WTC11 (cell line): ENCODE results near the gene OTC. TPM values are rescaled to one million over a fixed set of nuclear protein-coding genes. Genes with fewer than 3 reads are reported as not detected.

Experiments used
- ATAC-seq: fragments of 200-7000 bp; cut with Tn5 transposase; 2 replicates; pipeline ENCODE4 v1.10.0; 2021; ENCODE audit warnings: mild to moderate bottlenecking, moderate library complexity
- CTCF ChIA-PET: fragments of 300-600 bp; sonication (Branson Sonifier 250); formaldehyde crosslinking; loops from one replicate; lab custom pipeline; 2021; ENCODE audit warnings: antibody characterized with exemption; lab: Charles Lee
- POLR2A ChIA-PET: fragments of 350-600 bp; sonication (Branson Sonifier 250); formaldehyde crosslinking; loops from one replicate; lab custom pipeline; 2021; ENCODE audit warnings: antibody characterized with exemption; lab: Charles Lee
- DNase-seq: peaks from one replicate; pipeline ENCODE4 v3.0.0; 2021; ENCODE audit warnings: low spot score
- H3K27ac Mint-ChIP-seq: 2 replicates; pipeline ENCODE4 v1.8.0; 2021; ENCODE audit warnings: mixed read lengths
- H3K27me3 Mint-ChIP-seq: 2 replicates; pipeline ENCODE4 v1.8.0; 2021; ENCODE audit warnings: low read depth, mild to moderate bottlenecking, moderate library complexity, mixed read lengths
- H3K36me3 Mint-ChIP-seq: 2 replicates; pipeline ENCODE4 v1.8.0; 2021; ENCODE audit warnings: mixed read lengths
- H3K4me1 Mint-ChIP-seq: 2 replicates; pipeline ENCODE4 v1.8.0; 2022; ENCODE audit warnings: mixed read lengths
- H3K4me3 Mint-ChIP-seq: 2 replicates; pipeline ENCODE4 v1.8.0; 2021; ENCODE audit warnings: mild to moderate bottlenecking, moderate library complexity, mixed read lengths
- H3K9me3 Mint-ChIP-seq: 2 replicates; pipeline ENCODE4 v1.8.0; 2021; ENCODE audit warnings: mixed read lengths
- ETV6 ChIP-seq: sonication (generic); formaldehyde crosslinking; IDR thresholded peaks from 2 replicates; pipeline ENCODE4 v1.8.1; 2022; ENCODE audit warnings: mild to moderate bottlenecking, missing genetic modification reagents
- FOXK1 ChIP-seq: sonication (generic); formaldehyde crosslinking; IDR thresholded peaks from 2 replicates; pipeline ENCODE4 v1.8.0; 2022; ENCODE audit warnings: mild to moderate bottlenecking, moderate library complexity, missing genetic modification reagents
- GABPB1 ChIP-seq: sonication (generic); formaldehyde crosslinking; IDR thresholded peaks from 2 replicates; pipeline ENCODE4 v1.8.1; 2023; ENCODE audit warnings: mild to moderate bottlenecking, missing genetic modification reagents
- GRHL2 ChIP-seq: fragments of 250-450 bp; sonication (Bioruptor Pico); IDR thresholded peaks from 2 replicates; pipeline ENCODE4 v1.8.0; 2022; ENCODE audit warnings: mild to moderate bottlenecking, moderate library complexity; ENCODE audit not compliant: insufficient replicate concordance, severe bottlenecking
- IRF2 ChIP-seq: sonication (generic); formaldehyde crosslinking; IDR thresholded peaks from 2 replicates; pipeline ENCODE4 v1.8.0; 2022; ENCODE audit warnings: low read depth, missing genetic modification reagents, borderline replicate concordance
- NR1H2 ChIP-seq: sonication (generic); formaldehyde crosslinking; IDR thresholded peaks from 2 replicates; pipeline ENCODE4 v1.9.0; 2021; ENCODE audit warnings: mild to moderate bottlenecking, moderate library complexity, missing genetic modification reagents
- SMAD3 ChIP-seq: sonication (generic); formaldehyde crosslinking; IDR thresholded peaks from 2 replicates; pipeline ENCODE4 v1.8.0; 2022; ENCODE audit warnings: missing genetic modification reagents, mild to moderate bottlenecking, borderline replicate concordance
- TEAD4 ChIP-seq: sonication (generic); formaldehyde crosslinking; IDR thresholded peaks from 2 replicates; pipeline ENCODE4 v1.8.0; 2022; ENCODE audit warnings: mild to moderate bottlenecking, missing genetic modification reagents
- TP53 ChIP-seq: sonication (generic); formaldehyde crosslinking; IDR thresholded peaks from 2 replicates; pipeline ENCODE4 v1.8.1; 2023; ENCODE audit warnings: mild to moderate bottlenecking, missing genetic modification reagents
- ZNF138 ChIP-seq: sonication (generic); formaldehyde crosslinking; conservative IDR thresholded peaks from 2 replicates; pipeline ENCODE4 v1.8.1; 2022; ENCODE audit warnings: mild to moderate bottlenecking, moderate library complexity, missing genetic modification reagents
- ZNF232 ChIP-seq: sonication (generic); formaldehyde crosslinking; IDR thresholded peaks from 2 replicates; pipeline ENCODE4 v1.8.0; 2022; ENCODE audit warnings: mild to moderate bottlenecking, missing genetic modification reagents
- ZNF263 ChIP-seq: sonication (generic); formaldehyde crosslinking; IDR thresholded peaks from 2 replicates; pipeline ENCODE4 v1.8.1; 2022; ENCODE audit warnings: low read depth, mild to moderate bottlenecking, moderate library complexity, missing genetic modification reagents
- ZNF671 ChIP-seq: fragments of 250-450 bp; sonication (Bioruptor Pico); IDR thresholded peaks from 2 replicates; pipeline ENCODE4 v1.8.0; 2021; ENCODE audit warnings: mild to moderate bottlenecking
- total RNA-seq: library from RNA; stranded (reverse); gene quantifications from 3 replicates; pipeline ENCODE4 v1.2.3, GENCODE V29; 2021
- TF ChIP-seq, protein P1 (sequence below): fragments of 250-450 bp; sonication (Bioruptor Pico); IDR thresholded peaks from 2 replicates; pipeline ENCODE4 v1.9.0; 2021; ENCODE audit warnings: mild to moderate bottlenecking, borderline replicate concordance
- TF ChIP-seq, protein P2 (sequence below): fragments of 200-600 bp; IDR thresholded peaks from 2 replicates; pipeline ENCODE4 v1.8.0; 2022; ENCODE audit warnings: antibody characterized with exemption
- TF ChIP-seq, protein P3 (sequence below): sonication (generic); formaldehyde crosslinking; IDR thresholded peaks from 2 replicates; pipeline ENCODE4 v1.8.1; 2023; ENCODE audit warnings: mild to moderate bottlenecking, missing genetic modification reagents
- TF ChIP-seq, protein P4 (sequence below): sonication (generic); formaldehyde crosslinking; IDR thresholded peaks from 2 replicates; pipeline ENCODE4 v1.8.1; 2022; ENCODE audit warnings: mild to moderate bottlenecking, moderate library complexity, missing genetic modification reagents
- TF ChIP-seq, protein P5 (sequence below): fragments of 250-450 bp; sonication (Bioruptor Pico); IDR thresholded peaks from 2 replicates; pipeline ENCODE4 v2.1.2; 2022; ENCODE audit warnings: mild to moderate bottlenecking, moderate library complexity

OTC gene
- total RNA-seq, 1 experiment from 2014 or later, result not detected

DNA sequence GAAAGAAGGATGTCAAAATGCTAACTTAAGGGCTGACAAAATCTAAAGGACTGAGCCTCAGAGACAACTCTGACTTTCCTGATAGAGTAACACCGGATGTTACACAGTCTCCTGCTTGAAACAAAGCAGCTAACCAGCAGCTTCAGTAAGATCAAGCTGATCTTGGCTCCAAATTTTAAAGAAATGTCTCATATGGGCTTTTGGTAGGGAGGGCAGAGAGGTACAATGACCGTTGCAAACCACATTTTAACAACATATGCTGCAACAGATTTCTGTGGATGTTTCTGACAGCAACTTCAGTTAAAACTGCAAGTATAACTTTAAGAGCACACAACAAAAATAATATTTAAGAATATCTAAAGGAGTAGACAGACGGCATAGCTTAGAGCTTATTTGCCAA is 34.2 kb upstream of the OTC start (continued):
- TF ChIP-seq, protein P1, sequence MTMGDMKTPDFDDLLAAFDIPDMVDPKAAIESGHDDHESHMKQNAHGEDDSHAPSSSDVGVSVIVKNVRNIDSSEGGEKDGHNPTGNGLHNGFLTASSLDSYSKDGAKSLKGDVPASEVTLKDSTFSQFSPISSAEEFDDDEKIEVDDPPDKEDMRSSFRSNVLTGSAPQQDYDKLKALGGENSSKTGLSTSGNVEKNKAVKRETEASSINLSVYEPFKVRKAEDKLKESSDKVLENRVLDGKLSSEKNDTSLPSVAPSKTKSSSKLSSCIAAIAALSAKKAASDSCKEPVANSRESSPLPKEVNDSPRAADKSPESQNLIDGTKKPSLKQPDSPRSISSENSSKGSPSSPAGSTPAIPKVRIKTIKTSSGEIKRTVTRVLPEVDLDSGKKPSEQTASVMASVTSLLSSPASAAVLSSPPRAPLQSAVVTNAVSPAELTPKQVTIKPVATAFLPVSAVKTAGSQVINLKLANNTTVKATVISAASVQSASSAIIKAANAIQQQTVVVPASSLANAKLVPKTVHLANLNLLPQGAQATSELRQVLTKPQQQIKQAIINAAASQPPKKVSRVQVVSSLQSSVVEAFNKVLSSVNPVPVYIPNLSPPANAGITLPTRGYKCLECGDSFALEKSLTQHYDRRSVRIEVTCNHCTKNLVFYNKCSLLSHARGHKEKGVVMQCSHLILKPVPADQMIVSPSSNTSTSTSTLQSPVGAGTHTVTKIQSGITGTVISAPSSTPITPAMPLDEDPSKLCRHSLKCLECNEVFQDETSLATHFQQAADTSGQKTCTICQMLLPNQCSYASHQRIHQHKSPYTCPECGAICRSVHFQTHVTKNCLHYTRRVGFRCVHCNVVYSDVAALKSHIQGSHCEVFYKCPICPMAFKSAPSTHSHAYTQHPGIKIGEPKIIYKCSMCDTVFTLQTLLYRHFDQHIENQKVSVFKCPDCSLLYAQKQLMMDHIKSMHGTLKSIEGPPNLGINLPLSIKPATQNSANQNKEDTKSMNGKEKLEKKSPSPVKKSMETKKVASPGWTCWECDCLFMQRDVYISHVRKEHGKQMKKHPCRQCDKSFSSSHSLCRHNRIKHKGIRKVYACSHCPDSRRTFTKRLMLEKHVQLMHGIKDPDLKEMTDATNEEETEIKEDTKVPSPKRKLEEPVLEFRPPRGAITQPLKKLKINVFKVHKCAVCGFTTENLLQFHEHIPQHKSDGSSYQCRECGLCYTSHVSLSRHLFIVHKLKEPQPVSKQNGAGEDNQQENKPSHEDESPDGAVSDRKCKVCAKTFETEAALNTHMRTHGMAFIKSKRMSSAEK (CRISPR knock-in tag), result no peak
- no peak for TF ChIP-seq SMAD3 (CRISPR knock-in tag)
- no peak for TF ChIP-seq GABPB1
- TF ChIP-seq GRHL2, result no peak
- TF ChIP-seq, protein P2, sequence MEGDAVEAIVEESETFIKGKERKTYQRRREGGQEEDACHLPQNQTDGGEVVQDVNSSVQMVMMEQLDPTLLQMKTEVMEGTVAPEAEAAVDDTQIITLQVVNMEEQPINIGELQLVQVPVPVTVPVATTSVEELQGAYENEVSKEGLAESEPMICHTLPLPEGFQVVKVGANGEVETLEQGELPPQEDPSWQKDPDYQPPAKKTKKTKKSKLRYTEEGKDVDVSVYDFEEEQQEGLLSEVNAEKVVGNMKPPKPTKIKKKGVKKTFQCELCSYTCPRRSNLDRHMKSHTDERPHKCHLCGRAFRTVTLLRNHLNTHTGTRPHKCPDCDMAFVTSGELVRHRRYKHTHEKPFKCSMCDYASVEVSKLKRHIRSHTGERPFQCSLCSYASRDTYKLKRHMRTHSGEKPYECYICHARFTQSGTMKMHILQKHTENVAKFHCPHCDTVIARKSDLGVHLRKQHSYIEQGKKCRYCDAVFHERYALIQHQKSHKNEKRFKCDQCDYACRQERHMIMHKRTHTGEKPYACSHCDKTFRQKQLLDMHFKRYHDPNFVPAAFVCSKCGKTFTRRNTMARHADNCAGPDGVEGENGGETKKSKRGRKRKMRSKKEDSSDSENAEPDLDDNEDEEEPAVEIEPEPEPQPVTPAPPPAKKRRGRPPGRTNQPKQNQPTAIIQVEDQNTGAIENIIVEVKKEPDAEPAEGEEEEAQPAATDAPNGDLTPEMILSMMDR, result no peak
- no peak for TF ChIP-seq ZNF138 (CRISPR knock-in tag)
- no peak for TF ChIP-seq TP53 (CRISPR knock-in tag)
- no peak for TF ChIP-seq ZNF232 (CRISPR knock-in tag)
- no peak for TF ChIP-seq TEAD4 (CRISPR knock-in tag)
- TF ChIP-seq, protein P3, sequence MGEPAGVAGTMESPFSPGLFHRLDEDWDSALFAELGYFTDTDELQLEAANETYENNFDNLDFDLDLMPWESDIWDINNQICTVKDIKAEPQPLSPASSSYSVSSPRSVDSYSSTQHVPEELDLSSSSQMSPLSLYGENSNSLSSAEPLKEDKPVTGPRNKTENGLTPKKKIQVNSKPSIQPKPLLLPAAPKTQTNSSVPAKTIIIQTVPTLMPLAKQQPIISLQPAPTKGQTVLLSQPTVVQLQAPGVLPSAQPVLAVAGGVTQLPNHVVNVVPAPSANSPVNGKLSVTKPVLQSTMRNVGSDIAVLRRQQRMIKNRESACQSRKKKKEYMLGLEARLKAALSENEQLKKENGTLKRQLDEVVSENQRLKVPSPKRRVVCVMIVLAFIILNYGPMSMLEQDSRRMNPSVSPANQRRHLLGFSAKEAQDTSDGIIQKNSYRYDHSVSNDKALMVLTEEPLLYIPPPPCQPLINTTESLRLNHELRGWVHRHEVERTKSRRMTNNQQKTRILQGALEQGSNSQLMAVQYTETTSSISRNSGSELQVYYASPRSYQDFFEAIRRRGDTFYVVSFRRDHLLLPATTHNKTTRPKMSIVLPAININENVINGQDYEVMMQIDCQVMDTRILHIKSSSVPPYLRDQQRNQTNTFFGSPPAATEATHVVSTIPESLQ (CRISPR knock-in tag), result no peak

DNA sequence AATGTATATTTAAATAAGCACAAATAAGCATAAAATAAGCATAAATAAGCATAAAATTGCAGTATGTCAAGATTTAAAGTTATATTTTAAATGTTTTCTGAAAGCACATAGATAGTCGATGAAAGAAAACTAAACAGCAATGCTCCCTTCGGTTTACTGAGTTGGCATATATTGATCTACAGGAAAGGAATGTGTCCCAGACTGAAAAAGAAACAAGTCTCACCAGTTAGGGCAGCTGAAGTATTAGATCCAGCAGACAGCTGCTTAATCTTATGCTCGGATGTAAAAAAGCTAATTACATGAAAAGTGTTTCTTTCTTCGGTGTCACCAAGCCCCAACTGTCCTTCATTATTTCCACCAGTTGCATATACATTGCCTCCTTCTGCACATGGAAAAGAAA is 33.8 kb upstream of the OTC start:
- Mint-ChIP-seq H3K36me3 (no peaks in the 10 kb centered on the region), H3K4me3 (no peak overlapping the region), H3K27me3 (no peaks in the 10 kb centered on the region), H3K9me3 (no peaks in the 10 kb centered on the region), H3K27ac (no peak overlapping the region), H3K4me1 (peaks cover 13% of the 10 kb centered on the region)
- ATAC-seq (no peak), DNase-seq (no peak)
- POLR2A ChIA-PET, result interaction anchor here (1.0 kb wide), 1 partner anchor 9 kb away, joined by 3 read pairs; the partner anchor contains the start of gene RPGR
- CTCF ChIA-PET, result no interaction called here
- no peak for TF ChIP-seq IRF2 (CRISPR knock-in tag)
- TF ChIP-seq ZNF671, result no peak
- no peak for TF ChIP-seq ETV6 (CRISPR knock-in tag)
- TF ChIP-seq ZNF263 (CRISPR knock-in tag), result no peak
- no peak for TF ChIP-seq NR1H2 (CRISPR knock-in tag)
- no peak for TF ChIP-seq FOXK1
- TF ChIP-seq, protein P4, sequence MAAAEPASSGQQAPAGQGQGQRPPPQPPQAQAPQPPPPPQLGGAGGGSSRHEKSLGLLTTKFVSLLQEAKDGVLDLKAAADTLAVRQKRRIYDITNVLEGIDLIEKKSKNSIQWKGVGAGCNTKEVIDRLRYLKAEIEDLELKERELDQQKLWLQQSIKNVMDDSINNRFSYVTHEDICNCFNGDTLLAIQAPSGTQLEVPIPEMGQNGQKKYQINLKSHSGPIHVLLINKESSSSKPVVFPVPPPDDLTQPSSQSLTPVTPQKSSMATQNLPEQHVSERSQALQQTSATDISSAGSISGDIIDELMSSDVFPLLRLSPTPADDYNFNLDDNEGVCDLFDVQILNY, result no peak
- TF ChIP-seq, protein P5, sequence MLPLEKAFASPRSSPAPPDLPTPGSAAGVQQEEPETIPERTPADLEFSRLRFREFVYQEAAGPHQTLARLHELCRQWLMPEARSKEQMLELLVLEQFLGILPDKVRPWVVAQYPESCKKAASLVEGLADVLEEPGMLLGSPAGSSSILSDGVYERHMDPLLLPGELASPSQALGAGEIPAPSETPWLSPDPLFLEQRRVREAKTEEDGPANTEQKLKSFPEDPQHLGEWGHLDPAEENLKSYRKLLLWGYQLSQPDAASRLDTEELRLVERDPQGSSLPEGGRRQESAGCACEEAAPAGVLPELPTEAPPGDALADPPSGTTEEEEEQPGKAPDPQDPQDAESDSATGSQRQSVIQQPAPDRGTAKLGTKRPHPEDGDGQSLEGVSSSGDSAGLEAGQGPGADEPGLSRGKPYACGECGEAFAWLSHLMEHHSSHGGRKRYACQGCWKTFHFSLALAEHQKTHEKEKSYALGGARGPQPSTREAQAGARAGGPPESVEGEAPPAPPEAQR, result no peak
